ENCODE results near the gene ZC3H7A. TPM values are rescaled to one million over a fixed set of nuclear protein-coding genes. Genes with fewer than 3 reads are reported as not detected.

Gene ZC3H7A
- total and polyA plus RNA-seq, 10 of the 15 experiments (the other 5 are each of a cell fraction or from before 2014, with no cell fraction given): 46.3 to 188 (median 68.6) TPM

GRCh38 chr16:11742536-11743307 lies 54.3 kb downstream of the ZC3H7A start, which contains the start of gene TXNDC11 (continued):
- TF ChIP-seq NFIC (IDR thresholded peaks at IDR 0.05; ENCODE audit: low read depth, low read length): no peak
- no peak for TF ChIP-seq RBBP5 (conservative IDR thresholded peaks at IDR 0.05)
- TF ChIP-seq CEBPZ (IDR thresholded peaks at IDR 0.05; ENCODE audit: low read depth, low read length): no peak
- TF ChIP-seq SMAD5 (IDR thresholded peaks at IDR 0.05; ENCODE audit: low read depth): no peak
- no peak for TF ChIP-seq HCFC1 (IDR thresholded peaks at IDR 0.05; ENCODE audit: low read length)
- TF ChIP-seq NR2C2 (IDR thresholded peaks at IDR 0.05; ENCODE audit: borderline replicate concordance, control insufficient read depth, insufficient read length, low read depth): no peak
- no peak for TF ChIP-seq USF1 (IDR thresholded peaks at IDR 0.05; ENCODE audit: borderline replicate concordance, extremely low read length, insufficient read depth, low read depth, low read length)
- TF ChIP-seq CEBPB (IDR thresholded peaks at IDR 0.05; ENCODE audit: borderline replicate concordance in 1 of 2, low read depth in 2 of 2, low read length in 2 of 2): no peak
- no peak for TF ChIP-seq SMC3 (IDR thresholded peaks at IDR 0.05; ENCODE audit: borderline replicate concordance, low read length)
- peak; percentile 22 for TF ChIP-seq HDAC6 (IDR thresholded peaks at IDR 0.05; ENCODE audit: unreplicated experiment)
- TF ChIP-seq ZNF622 (IDR thresholded peaks at IDR 0.05): no peak
- TF ChIP-seq SREBF2 (IDR thresholded peaks at IDR 0.05; ENCODE audit: low read length): no peak
- TF ChIP-seq FOXK2 (IDR thresholded peaks at IDR 0.05): no peak
- peak; percentile 42; the same call in 1 of the 2 replicates for TF ChIP-seq PML (IDR thresholded peaks at IDR 0.05; ENCODE audit: low read length)
- no peak for TF ChIP-seq TBL1XR1 (IDR thresholded peaks at IDR 0.05; ENCODE audit: low read depth, low read length)
- 0 out of 2 replicates have a peak, but pooled peaks have one; percentile 62 for TF ChIP-seq CHD2 (IDR thresholded peaks at IDR 0.05; ENCODE audit: borderline replicate concordance, low read depth, low read length)
- peak; percentile 63; the same call in 1 of the 2 replicates for TF ChIP-seq ZNF24 (IDR thresholded peaks at IDR 0.05)
- peak; percentile 88 for TF ChIP-seq GATAD2B (conservative IDR thresholded peaks at IDR 0.05; ENCODE audit: low read depth)
- no peak for TF ChIP-seq E4F1 (IDR thresholded peaks at IDR 0.05; ENCODE audit: borderline replicate concordance, partially characterized antibody)
- TF ChIP-seq TCF7 (IDR thresholded peaks at IDR 0.05; ENCODE audit: borderline replicate concordance): no peak
- no peak for TF ChIP-seq PAX8 (IDR thresholded peaks at IDR 0.05)
- no peak for TF ChIP-seq RAD51 (IDR thresholded peaks at IDR 0.05)
- TF ChIP-seq NFYB (IDR thresholded peaks at IDR 0.05; ENCODE audit: insufficient read depth, low read depth, low read length): peak; percentile 69; the same call in 1 of the 2 replicates
- no peak for TF ChIP-seq ZNF274 (IDR thresholded peaks at IDR 0.05; ENCODE audit: insufficient read depth, insufficient read length)
